Measurements from ENCODE around the gene ZNG1F. TPM values are rescaled to one million over a fixed set of nuclear protein-coding genes. Genes with fewer than 3 reads are reported as not detected.
"Not testable (repeated sequence)": the region's sequence is repeated elsewhere in the genome, so short reads cannot be mapped to it uniquely, and the experiment has no call there.

Gene ZNG1F
- total RNA-seq, 1 donor from 2014 or later, result 8.7 TPM

DNA sequence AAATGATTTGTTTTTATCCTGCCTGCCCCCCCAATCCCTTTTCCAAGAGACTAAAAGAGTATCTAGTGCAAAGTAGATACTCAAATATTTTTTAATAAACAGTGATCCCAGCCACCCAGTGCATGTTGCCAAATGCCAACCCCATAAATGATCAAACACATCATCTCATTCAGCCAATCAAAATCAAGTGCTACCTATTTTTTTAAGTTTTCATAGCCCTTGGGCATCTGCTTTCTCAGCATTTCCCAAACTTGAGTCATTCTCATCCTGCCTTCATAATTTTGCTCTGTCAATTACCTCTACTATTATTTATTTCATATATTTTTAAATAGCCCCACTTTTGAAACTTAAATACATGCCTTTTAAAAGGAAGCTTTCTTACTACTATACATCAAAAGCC is 98.2 kb downstream of the ZNG1F start:
- intact Hi-C loops (cut with DNase I); ATAC-seq; DNase-seq (ENCODE audit: low spot score): not testable (repeated sequence)

GRCh38 chr9:41090386-41090785 is 98.7 kb downstream of the ZNG1F start:
- intact Hi-C loops (cut with DNase I); DNase-seq (ENCODE audit: low spot score); ATAC-seq: not testable (repeated sequence)

- ATAC-seq, result peak; percentile 76
- DNase-seq (ENCODE audit: low spot score); intact Hi-C loops (cut with DNase I): not testable (repeated sequence)
Observed at GRCh38 chr9:41088450-41089059, 100.6 kb downstream of the ZNG1F start.

GRCh38 chr9:41087929-41088328 is 101.2 kb downstream of the ZNG1F start:
- intact Hi-C loops (cut with DNase I); ATAC-seq; DNase-seq (ENCODE audit: low spot score): not testable (repeated sequence)

DNA sequence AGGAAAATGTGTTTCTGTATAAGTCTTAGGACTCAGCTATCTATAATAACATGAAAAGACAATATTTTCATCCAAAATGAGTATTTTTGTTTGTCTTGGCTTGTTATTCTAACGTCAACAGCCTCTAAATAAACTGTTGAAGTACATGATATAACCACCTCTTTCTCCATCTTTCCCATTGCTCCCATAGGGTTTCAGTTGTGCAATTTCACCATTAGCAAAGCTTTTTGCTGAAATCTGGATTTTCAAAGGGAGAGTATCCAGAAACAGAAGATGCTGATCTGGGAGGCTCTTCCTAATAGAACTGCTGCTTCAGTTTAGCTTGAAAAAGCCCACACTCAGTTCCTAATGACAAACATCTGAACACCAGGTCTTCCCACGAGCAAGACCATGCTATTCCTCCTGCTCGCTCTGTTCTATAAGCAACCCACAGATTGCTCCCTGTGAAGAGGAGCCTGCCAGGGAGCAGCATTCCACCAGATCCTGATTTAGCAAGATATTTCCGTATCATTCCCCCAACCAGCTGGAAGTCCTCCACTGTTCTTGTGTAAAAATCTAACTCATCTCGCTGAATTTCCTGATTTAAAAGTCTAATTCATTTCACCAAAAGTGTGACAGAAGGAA is 101.8 kb downstream of the ZNG1F start:
- intact Hi-C loops (cut with DNase I); DNase-seq (ENCODE audit: low spot score): not testable (repeated sequence)
- peak; percentile 92 for ATAC-seq

- intact Hi-C loops (cut with DNase I); DNase-seq (ENCODE audit: low spot score); ATAC-seq: not testable (repeated sequence)
Observed at GRCh38 chr9:41086685-41087084, 102.4 kb downstream of the ZNG1F start.

DNA sequence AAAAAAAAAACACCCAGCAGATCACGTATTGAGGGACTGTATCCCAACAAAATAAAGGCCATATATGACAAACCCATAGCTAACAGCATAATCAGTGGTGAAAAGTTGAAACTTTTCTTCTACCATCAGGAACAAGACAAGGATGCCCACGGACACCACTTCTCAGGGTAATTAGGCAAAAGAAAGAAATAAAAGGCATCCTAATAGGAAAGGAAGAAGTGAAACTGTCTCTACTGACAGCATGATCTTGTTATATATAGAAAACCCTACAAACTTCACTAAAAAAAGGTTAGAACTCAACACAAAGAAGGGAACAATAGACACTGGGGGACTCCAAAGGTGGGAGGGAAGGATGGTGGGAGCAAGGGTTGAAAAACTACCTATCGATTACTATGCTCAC is 102.9 kb downstream of the ZNG1F start:
- intact Hi-C loops (cut with DNase I); DNase-seq (ENCODE audit: low spot score); ATAC-seq: not testable (repeated sequence)

- ATAC-seq; intact Hi-C loops (cut with DNase I); DNase-seq (ENCODE audit: low spot score): not testable (repeated sequence)
Observed at GRCh38 chr9:41082358-41082757, 106.8 kb downstream of the ZNG1F start.

Small RNAs within 50 kb of the gene (microRNA-seq; reads per million reads assigned to microRNA genes)
- gene MIR4477A, result not detected

Other genes starting within 250 kb of the ZNG1F start
- gene FOXD4L6, start 60.6 kb downstream of the ZNG1F start, total RNA-seq, result not detected

Measured in sciatic nerve (tissue), 2 donors.